ENCODE data around the gene COL7A1. TPM values are rescaled to one million over a fixed set of nuclear protein-coding genes. Genes with fewer than 3 reads are reported as not detected.

Gene COL7A1
- total and polyA plus RNA-seq, 4 donors = 4.3 to 18.7 (median 8.5) TPM

DNA sequence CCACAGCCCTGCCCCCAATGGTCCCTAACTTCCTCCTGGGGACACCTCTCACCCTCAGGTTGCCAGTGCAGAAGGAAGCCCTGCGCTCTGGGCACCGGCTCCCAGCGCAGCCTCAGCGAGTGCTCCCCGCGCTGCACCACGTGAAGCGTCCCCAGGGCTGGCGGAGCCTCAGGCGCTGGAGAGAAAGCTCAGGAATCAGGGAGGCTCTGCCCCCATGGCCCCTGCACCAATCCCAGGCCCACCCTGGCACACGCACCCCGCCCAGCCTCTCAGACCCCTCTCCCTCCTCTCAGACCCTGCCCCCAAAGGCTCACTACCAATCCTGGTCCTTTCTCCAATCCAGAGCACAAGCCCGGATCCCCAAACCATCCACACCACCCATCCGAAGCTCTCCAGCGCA is 6.9 kb downstream of the COL7A1 start:
- no peak overlapping the region for H3K27ac ChIP-seq (ENCODE audit: low read depth in 1 of 2, low read length in 1 of 2)
- no peaks in the 10 kb centered on the region for H3K9me3 ChIP-seq (ENCODE audit: control insufficient read depth in 4 of 4, insufficient read depth in 3 of 4, low read length in 3 of 4)
- H3K36me3 ChIP-seq (ENCODE audit: control insufficient read depth in 4 of 4, insufficient read depth in 4 of 4, low read length in 4 of 4) = no peaks in the 10 kb centered on the region
- TF ChIP-seq, protein P1, sequence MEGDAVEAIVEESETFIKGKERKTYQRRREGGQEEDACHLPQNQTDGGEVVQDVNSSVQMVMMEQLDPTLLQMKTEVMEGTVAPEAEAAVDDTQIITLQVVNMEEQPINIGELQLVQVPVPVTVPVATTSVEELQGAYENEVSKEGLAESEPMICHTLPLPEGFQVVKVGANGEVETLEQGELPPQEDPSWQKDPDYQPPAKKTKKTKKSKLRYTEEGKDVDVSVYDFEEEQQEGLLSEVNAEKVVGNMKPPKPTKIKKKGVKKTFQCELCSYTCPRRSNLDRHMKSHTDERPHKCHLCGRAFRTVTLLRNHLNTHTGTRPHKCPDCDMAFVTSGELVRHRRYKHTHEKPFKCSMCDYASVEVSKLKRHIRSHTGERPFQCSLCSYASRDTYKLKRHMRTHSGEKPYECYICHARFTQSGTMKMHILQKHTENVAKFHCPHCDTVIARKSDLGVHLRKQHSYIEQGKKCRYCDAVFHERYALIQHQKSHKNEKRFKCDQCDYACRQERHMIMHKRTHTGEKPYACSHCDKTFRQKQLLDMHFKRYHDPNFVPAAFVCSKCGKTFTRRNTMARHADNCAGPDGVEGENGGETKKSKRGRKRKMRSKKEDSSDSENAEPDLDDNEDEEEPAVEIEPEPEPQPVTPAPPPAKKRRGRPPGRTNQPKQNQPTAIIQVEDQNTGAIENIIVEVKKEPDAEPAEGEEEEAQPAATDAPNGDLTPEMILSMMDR (IDR thresholded peaks at IDR 0.05; ENCODE audit: control extremely low read depth, extremely low read depth) = no peak
- ATAC-seq (ENCODE audit: insufficient read depth, low FRiP score) = no peak
- no peak overlapping the region for H3K4me3 ChIP-seq
- WGBS, 2 donors = 59 to 62% methylated on average over 15 of the region's 15 CpGs
- DNase-seq = no peak
- H3K9ac ChIP-seq (ENCODE audit: insufficient read depth in 1 of 2, low read length in 2 of 2) = no peak overlapping the region
- H3K27me3 ChIP-seq (ENCODE audit: control insufficient read depth in 3 of 3, insufficient read depth in 3 of 3, low read length in 2 of 3) = peaks cover 0 to 3% (median 0%) of the 10 kb centered on the region in 3 donors
- H3K4me1 ChIP-seq (ENCODE audit: control insufficient read depth in 5 of 5, insufficient read depth in 5 of 5, low read length in 5 of 5) = no peaks in the 10 kb centered on the region

DNA sequence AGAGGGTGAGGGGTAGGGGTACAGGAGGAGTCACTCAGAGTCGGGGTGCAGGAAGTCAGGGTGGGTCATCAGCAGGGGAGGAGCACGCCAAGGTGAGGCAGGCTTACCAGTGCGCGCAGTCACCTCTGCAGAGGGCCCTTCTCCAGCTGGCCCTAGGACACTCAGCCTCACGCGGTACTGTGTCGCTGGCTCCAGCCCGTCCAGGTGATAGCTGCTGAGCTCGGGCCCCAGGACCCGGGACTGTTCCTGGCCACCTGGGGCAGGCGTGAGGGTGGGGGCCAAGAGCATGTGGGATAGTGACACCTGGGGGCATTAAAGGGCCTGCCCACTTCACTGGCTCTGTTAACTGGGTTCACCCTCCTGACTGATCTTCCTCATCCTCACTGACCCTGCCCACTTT is 7.4 kb downstream of the COL7A1 start:
- TF ChIP-seq, protein P1 (IDR thresholded peaks at IDR 0.05; ENCODE audit: control extremely low read depth, extremely low read depth) = no peak
- peaks cover 0 to 2% (median 0%) of the 10 kb centered on the region in 3 donors for H3K27me3 ChIP-seq (ENCODE audit: control insufficient read depth in 3 of 3, insufficient read depth in 3 of 3, low read length in 2 of 3)
- no peak overlapping the region for H3K27ac ChIP-seq (ENCODE audit: low read depth in 1 of 2, low read length in 1 of 2)
- no peaks in the 10 kb centered on the region for H3K9me3 ChIP-seq (ENCODE audit: control insufficient read depth in 4 of 4, insufficient read depth in 3 of 4, low read length in 3 of 4)
- H3K36me3 ChIP-seq (ENCODE audit: control insufficient read depth in 4 of 4, insufficient read depth in 4 of 4, low read length in 4 of 4) = no peaks in the 10 kb centered on the region
- ATAC-seq (ENCODE audit: insufficient read depth, low FRiP score) (no peak), DNase-seq (no peak)
- 76 to 77% methylated on average over 11 of the region's 11 CpGs for WGBS, 2 donors
- no peak overlapping the region for H3K9ac ChIP-seq (ENCODE audit: insufficient read depth in 1 of 2, low read length in 2 of 2)
- H3K4me1 ChIP-seq (ENCODE audit: control insufficient read depth in 5 of 5, insufficient read depth in 5 of 5, low read length in 5 of 5) = no peaks in the 10 kb centered on the region
- no peak overlapping the region for H3K4me3 ChIP-seq

DNA sequence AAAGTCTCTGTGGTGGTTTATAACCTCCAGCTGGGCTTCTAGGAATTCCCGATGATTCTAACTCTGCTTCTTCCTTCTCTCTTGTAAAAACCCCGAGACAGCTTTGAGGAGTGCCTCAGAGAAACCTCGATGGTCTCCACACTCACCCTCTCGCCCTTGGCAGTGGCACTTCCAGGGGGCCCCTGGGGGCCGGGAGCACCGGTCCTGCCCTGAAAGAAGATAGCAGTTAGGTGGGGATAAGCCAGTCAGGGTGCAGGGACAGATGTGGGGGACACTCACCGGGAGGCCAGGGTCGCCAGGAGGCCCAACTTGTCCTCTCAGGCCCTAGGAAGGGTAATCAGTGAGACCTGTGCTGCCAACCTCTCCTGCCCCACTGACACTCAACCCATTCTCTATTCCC is 9.7 kb downstream of the COL7A1 start:
- TF ChIP-seq, protein P1 (IDR thresholded peaks at IDR 0.05; ENCODE audit: control extremely low read depth, extremely low read depth) = no peak
- no peak overlapping the region for H3K9ac ChIP-seq (ENCODE audit: insufficient read depth in 1 of 2, low read length in 2 of 2)
- WGBS, 2 donors = 87 to 93% methylated on average over 8 of the region's 8 CpGs
- no peak for DNase-seq
- H3K9me3 ChIP-seq (ENCODE audit: control insufficient read depth in 4 of 4, insufficient read depth in 3 of 4, low read length in 3 of 4) = no peaks in the 10 kb centered on the region
- no peak for ATAC-seq (ENCODE audit: insufficient read depth, low FRiP score)
- H3K27ac ChIP-seq (ENCODE audit: low read depth in 1 of 2, low read length in 1 of 2) = no peak overlapping the region
- no peaks in the 10 kb centered on the region for H3K36me3 ChIP-seq (ENCODE audit: control insufficient read depth in 4 of 4, insufficient read depth in 4 of 4, low read length in 4 of 4)
- peaks cover 0 to 2% (median 0%) of the 10 kb centered on the region in 3 donors for H3K27me3 ChIP-seq (ENCODE audit: control insufficient read depth in 3 of 3, insufficient read depth in 3 of 3, low read length in 2 of 3)
- no peaks in the 10 kb centered on the region for H3K4me1 ChIP-seq (ENCODE audit: control insufficient read depth in 5 of 5, insufficient read depth in 5 of 5, low read length in 5 of 5)
- no peak overlapping the region for H3K4me3 ChIP-seq

DNA sequence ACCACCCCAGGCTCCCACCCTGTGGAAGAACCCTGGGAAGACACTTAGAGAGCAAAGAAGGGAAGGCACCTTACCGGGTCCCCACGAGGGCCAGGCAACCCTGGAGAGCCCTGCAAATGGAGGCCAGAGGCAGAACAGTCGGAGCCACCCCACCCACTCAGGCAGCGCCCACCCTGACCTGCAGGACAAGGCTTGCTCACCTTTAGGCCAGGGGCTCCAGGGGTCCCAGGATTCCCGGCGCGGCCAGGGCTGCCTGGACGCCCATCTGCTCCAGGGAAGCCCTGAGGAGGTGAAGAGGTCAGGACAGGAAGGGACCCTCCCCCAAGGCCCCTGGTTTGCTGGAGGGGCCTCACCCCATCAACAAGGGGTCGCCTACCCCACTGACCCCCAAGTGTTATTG is 10.3 kb downstream of the COL7A1 start:
- no peaks in the 10 kb centered on the region for H3K4me1 ChIP-seq (ENCODE audit: control insufficient read depth in 5 of 5, insufficient read depth in 5 of 5, low read length in 5 of 5)
- 85 to 90% methylated on average over 9 of the region's 9 CpGs for WGBS, 2 donors
- H3K27me3 ChIP-seq (ENCODE audit: control insufficient read depth in 3 of 3, insufficient read depth in 3 of 3, low read length in 2 of 3) = peaks cover 0 to 2% (median 0%) of the 10 kb centered on the region in 3 donors
- H3K9ac ChIP-seq (ENCODE audit: insufficient read depth in 1 of 2, low read length in 2 of 2) = no peak overlapping the region
- H3K27ac ChIP-seq (ENCODE audit: low read depth in 1 of 2, low read length in 1 of 2) = no peak overlapping the region
- DNase-seq (no peak), ATAC-seq (ENCODE audit: insufficient read depth, low FRiP score) (no peak)
- TF ChIP-seq, protein P1 (IDR thresholded peaks at IDR 0.05; ENCODE audit: control extremely low read depth, extremely low read depth) = no peak
- H3K9me3 ChIP-seq (ENCODE audit: control insufficient read depth in 4 of 4, insufficient read depth in 3 of 4, low read length in 3 of 4) = no peaks in the 10 kb centered on the region
- H3K36me3 ChIP-seq (ENCODE audit: control insufficient read depth in 4 of 4, insufficient read depth in 4 of 4, low read length in 4 of 4) = no peaks in the 10 kb centered on the region
- no peak overlapping the region for H3K4me3 ChIP-seq

All from lung (tissue), 12 donors.